Fibroblast of skin of scalp (primary cell): ENCODE measurements around the gene CDIP1.

Experiments used
- DNase-seq: peaks from one replicate; pipeline ENCODE4 v3.0.0-alpha.2; 2013

CDIP1 gene

GRCh38 chr16:4537376-4538343 is 913 bp downstream of the CDIP1 start:
- no peak for DNase-seq

GRCh38 chr16:4536391-4537106 is 2.0 kb downstream of the CDIP1 start:
- no peak for DNase-seq

GRCh38 chr16:4535627-4536108 is 2.9 kb downstream of the CDIP1 start:
- DNase-seq: no peak

GRCh38 chr16:4534151-4534790 is 4.3 kb downstream of the CDIP1 start:
- no peak for DNase-seq

GRCh38 chr16:4533490-4533889 is 5.1 kb downstream of the CDIP1 start:
- no peak for DNase-seq

GRCh38 chr16:4532238-4532637 is 6.3 kb downstream of the CDIP1 start:
- no peak for DNase-seq

GRCh38 chr16:4531811-4532210 is 6.8 kb downstream of the CDIP1 start:
- no peak for DNase-seq

- no peak for DNase-seq
Measured at GRCh38 chr16:4529085-4530060, 9.2 kb downstream of the CDIP1 start.

GRCh38 chr16:4525634-4526277 is 12.8 kb downstream of the CDIP1 start:
- no peak for DNase-seq

- DNase-seq: no peak
Measured at GRCh38 chr16:4525069-4525468, 13.5 kb downstream of the CDIP1 start.

GRCh38 chr16:4524571-4524970 is 14.0 kb downstream of the CDIP1 start:
- no peak for DNase-seq

GRCh38 chr16:4523686-4524085 is 14.9 kb downstream of the CDIP1 start:
- no peak for DNase-seq

- peak; percentile 62 for DNase-seq
Measured at GRCh38 chr16:4522051-4522581, 16.5 kb downstream of the CDIP1 start.

GRCh38 chr16:4520913-4521312 is 17.7 kb downstream of the CDIP1 start:
- peak; percentile 65 for DNase-seq

- no peak for DNase-seq
Measured at GRCh38 chr16:4519274-4520058, 19.1 kb downstream of the CDIP1 start.

GRCh38 chr16:4517812-4518680 is 20.5 kb downstream of the CDIP1 start:
- DNase-seq: peak; percentile 43

- no peak for DNase-seq
Measured at GRCh38 chr16:4515611-4516233, 22.9 kb downstream of the CDIP1 start.

- no peak for DNase-seq
Measured at GRCh38 chr16:4514606-4515005, 24.0 kb downstream of the CDIP1 start.

- no peak for DNase-seq
Measured at GRCh38 chr16:4513881-4514280, 24.7 kb downstream of the CDIP1 start.
